GM19099 (cell line): ENCODE data around the gene GJC1.

ENCODE experiments used
- POLR2A ChIP-seq: IDR thresholded peaks from 3 replicates; pipeline ENCODE4 v1.6.1; 2011; ENCODE audit warnings: low read depth; ENCODE audit not compliant: insufficient read length; ENCODE audit errors: extremely low read depth

Gene GJC1

GRCh38 chr17:44792276-44792675 is 37.8 kb downstream of the GJC1 start:
- TF ChIP-seq POLR2A: no peak

- TF ChIP-seq POLR2A: no peak
These were observed 41.9 kb downstream of the GJC1 start for GRCh38 chr17:44788139-44788538.

- TF ChIP-seq POLR2A: no peak
These were observed 42.7 kb downstream of the GJC1 start for GRCh38 chr17:44787271-44787940.

GRCh38 chr17:44786551-44787081 is 43.5 kb downstream of the GJC1 start:
- TF ChIP-seq POLR2A: no peak

GRCh38 chr17:44785921-44786320 is 44.2 kb downstream of the GJC1 start:
- no peak for TF ChIP-seq POLR2A

GRCh38 chr17:44782326-44782850 is 47.7 kb downstream of the GJC1 start:
- no peak for TF ChIP-seq POLR2A

- no peak for TF ChIP-seq POLR2A
These were observed 48.3 kb downstream of the GJC1 start for GRCh38 chr17:44781551-44782325.

- TF ChIP-seq POLR2A: no peak
These were observed 49.1 kb downstream of the GJC1 start for GRCh38 chr17:44780845-44781480.

- no peak for TF ChIP-seq POLR2A
These were observed 49.9 kb downstream of the GJC1 start for GRCh38 chr17:44780161-44780560.

GRCh38 chr17:44779211-44780025 is 50.7 kb downstream of the GJC1 start:
- no peak for TF ChIP-seq POLR2A

- TF ChIP-seq POLR2A: no peak
These were observed 51.4 kb downstream of the GJC1 start for GRCh38 chr17:44778656-44779210.

GRCh38 chr17:44777394-44778348 is 52.4 kb downstream of the GJC1 start:
- TF ChIP-seq POLR2A: no peak

GRCh38 chr17:44776628-44777393 is 53.3 kb downstream of the GJC1 start:
- no peak for TF ChIP-seq POLR2A
